AG04449 (cell line): ENCODE data around the gene IER5L.

Experiments
- CTCF ChIA-PET: fragments of 350-600 bp; formaldehyde crosslinking; extraction: SDS; loops from one replicate; lab custom pipeline; 2021; ENCODE audit warnings: antibody characterized with exemption; lab: Yijun Ruan, JAX
- POLR2A ChIA-PET: fragments of 400-600, 350-600 bp; formaldehyde crosslinking; extraction: SDS; loops from one replicate; lab custom pipeline; 2020; ENCODE audit warnings: antibody characterized with exemption, inconsistent platforms; lab: Yijun Ruan, JAX
- DNase-seq: peaks from one replicate; pipeline ENCODE4 v3.0.0-alpha.2; 2010; ENCODE audit warnings: low read depth, low spot score
- H3K4me3 ChIP-seq: 2 replicates; pipeline ENCODE4 v1.5.1; 2011; ENCODE audit warnings: low read depth, mild to moderate bottlenecking, control low read depth, low read length
- TF ChIP-seq, protein P1 (sequence below): IDR thresholded peaks from one replicate; pipeline ENCODE4 v1.5.1; 2011; ENCODE audit warnings: mild to moderate bottlenecking, moderate library complexity, low read length, control low read depth, inconsistent platforms; ENCODE audit not compliant: insufficient read depth; ENCODE audit errors: missing control alignments

IER5L gene

DNA sequence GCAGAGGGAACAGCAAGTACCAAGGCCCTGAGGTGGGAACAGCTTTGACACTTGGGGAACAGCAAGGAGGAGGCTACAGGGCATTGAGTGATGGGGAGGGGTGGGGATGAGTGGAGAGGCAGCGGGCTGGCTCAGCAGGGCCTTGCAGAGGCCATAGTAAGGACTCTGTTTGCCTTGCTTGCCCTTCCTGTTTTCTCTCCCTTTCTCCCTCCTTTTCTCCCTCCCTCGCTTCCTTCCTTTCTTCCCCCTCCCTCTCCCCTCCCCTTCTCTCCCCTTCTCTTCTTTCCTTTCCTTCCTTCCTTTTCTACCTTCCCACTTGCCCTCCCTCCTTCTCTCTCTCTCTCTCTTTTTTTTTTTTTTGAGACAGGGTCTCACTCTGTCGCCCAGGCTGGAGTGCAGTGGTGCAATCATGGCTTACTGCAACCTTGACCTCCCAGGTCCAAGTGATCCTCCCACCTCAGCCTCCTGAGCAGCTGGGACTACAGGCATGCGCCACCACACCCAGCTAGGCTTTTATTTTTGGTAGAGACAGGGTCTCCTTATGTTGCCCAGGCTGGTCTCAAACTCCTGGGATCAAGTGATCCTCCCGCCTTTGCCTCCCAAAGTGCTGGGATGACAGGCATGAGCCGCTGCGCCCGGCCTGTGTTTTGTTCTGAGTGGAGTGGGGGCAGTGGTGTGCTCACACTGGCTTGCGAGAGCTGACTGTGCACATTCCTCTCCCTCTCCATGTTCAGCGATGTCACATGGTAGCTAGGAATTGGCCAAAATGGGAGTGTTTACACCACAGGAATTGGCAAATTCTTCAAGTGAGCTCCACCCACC, 17.1 kb downstream of the IER5L start:
- H3K4me3 ChIP-seq: no peak overlapping the region
- TF ChIP-seq, protein P1, sequence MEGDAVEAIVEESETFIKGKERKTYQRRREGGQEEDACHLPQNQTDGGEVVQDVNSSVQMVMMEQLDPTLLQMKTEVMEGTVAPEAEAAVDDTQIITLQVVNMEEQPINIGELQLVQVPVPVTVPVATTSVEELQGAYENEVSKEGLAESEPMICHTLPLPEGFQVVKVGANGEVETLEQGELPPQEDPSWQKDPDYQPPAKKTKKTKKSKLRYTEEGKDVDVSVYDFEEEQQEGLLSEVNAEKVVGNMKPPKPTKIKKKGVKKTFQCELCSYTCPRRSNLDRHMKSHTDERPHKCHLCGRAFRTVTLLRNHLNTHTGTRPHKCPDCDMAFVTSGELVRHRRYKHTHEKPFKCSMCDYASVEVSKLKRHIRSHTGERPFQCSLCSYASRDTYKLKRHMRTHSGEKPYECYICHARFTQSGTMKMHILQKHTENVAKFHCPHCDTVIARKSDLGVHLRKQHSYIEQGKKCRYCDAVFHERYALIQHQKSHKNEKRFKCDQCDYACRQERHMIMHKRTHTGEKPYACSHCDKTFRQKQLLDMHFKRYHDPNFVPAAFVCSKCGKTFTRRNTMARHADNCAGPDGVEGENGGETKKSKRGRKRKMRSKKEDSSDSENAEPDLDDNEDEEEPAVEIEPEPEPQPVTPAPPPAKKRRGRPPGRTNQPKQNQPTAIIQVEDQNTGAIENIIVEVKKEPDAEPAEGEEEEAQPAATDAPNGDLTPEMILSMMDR: no peak
- CTCF ChIA-PET: interaction anchor here (0.9 to 6.6 kb wide), 5 partner anchors 9 to 450 kb away, joined by 3 to 51 read pairs (median 5); no protein-coding TSS in a partner anchor
- POLR2A ChIA-PET: interaction anchor here (0.9 to 1.4 kb wide), 4 partner anchors 13 to 335 kb away, joined by 3 to 6 read pairs (median 4); partner anchors contain the start of gene IER5L
- DNase-seq: no peak

DNA sequence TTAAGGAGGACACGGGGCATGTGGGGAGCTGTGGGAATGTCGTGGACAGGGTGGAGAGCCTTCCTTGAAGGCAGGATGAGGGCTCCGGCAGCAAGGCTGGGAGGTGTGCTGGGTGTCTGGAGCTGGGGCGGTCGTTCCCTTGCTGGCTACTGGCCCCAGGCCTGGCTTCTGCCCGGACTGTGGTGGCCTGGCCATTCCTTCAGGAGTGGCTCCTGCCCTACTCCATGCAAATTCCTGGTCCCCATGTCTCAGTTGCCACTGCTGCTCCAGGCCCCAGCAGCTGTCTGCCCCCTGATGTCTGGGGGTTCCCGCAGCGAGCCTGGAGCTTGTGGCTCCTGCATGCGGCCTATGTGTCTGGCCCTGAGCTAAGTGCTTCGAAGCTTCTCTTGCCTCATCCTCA, 21.9 kb downstream of the IER5L start:
- CTCF ChIA-PET: interaction anchor here (1.3 to 2.1 kb wide), 2 partner anchors 13 to 18 kb away, joined by 9 read pairs; no protein-coding TSS in a partner anchor
- TF ChIP-seq, protein P1: no peak
- no peak overlapping the region for H3K4me3 ChIP-seq
- DNase-seq: no peak
- POLR2A ChIA-PET: no interaction called here

DNA sequence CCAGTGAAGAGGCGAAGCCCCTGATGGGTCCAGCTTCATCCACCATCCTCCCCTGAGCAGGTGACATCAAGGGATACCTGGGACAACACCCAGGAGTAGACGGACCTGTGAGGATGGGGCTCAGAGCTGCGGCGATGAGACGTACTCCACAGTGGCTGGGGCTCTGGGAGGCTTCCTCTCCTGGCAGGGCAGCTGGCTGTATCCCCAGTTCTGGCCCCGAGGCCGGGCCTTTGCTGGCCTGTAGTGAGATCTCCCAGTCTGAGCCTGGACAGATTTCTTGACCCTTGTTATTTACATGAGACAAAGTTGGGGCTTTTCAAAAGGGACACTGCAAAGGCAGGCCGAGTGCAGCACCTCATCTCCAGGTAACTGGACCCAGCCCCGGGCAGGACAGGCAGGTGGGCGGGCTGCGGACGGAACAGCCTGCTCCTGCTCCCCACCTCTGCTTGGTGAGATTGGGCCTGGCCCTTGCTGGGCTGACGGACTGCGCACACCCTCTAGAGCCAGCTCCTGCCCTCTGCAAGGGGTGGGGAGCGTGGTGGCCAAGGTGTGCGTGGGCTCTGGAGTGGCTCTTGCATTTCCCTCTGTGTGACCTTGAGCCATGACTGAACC, 23.1 kb downstream of the IER5L start:
- H3K4me3 ChIP-seq: no peak overlapping the region
- TF ChIP-seq, protein P1: no peak
- CTCF ChIA-PET: interaction anchor here (1.3 kb wide), 3 partner anchors 9 to 19 kb away, joined by 3 to 5 read pairs (median 4); no protein-coding TSS in a partner anchor
- no peak for DNase-seq
- POLR2A ChIA-PET: no interaction called here

DNA sequence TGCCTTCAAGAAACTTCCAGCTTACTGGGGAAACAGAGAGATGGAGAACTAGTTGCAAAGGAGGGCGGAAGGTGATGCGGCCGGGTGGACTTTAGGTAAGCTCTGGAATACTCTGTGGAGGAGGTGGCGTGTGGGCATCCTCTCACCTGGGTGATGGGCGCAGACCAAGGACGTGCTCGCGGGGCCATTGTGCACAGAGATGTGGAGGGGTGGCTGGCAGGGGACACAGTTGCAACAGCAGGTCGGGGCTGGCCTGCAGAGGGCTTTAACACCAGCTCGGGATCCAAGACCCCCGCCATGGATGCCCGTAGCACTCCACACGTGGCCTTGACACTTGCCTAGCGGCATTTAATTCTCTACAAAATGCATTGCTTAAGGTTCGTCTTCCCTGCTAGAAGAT, 26.6 kb downstream of the IER5L start:
- ChIA-PET POLR2A (interaction anchor here (1.3 kb wide), 1 partner anchor 8 kb away, joined by 3 read pairs; no protein-coding TSS in a partner anchor), CTCF (interaction anchor here (1.1 to 18.3 kb wide), 3 partner anchors 9 to 20 kb away, joined by 4 to 345 read pairs (median 28); partner anchors contain the start of gene IER5L)
- TF ChIP-seq, protein P1: no peak
- DNase-seq: no peak
- H3K4me3 ChIP-seq: no peak overlapping the region

DNA sequence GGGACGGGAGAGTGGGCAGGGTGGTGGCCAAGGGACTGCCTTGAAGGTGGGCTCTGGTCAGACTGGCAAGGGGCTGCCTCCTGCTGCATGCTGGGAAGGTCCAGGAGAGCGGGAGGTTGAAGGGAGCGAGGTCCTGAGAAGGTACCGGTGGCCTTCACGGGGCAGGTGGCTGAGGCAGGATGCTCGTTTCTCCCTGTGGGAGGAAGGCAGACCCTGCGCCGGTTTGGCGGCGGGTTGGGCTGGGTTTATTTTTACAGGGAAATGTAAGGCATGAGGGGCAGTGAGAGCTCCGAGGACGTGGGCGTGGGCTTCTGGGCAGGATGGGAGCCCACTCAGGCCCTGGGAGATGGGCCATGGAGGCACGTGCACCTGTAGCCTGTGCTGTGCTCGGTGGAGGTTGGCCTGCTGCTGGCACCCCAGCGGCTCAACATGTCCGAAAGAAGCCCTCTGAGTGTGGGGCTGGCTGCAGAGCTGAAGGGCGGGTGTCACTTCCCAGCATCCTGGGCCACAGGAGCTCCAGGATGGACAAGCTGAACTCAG, 27.3 kb downstream of the IER5L start:
- H3K4me3 ChIP-seq: no peak overlapping the region
- CTCF ChIA-PET: interaction anchor here (1.1 to 18.3 kb wide), 4 partner anchors 8 to 20 kb away, joined by 4 to 345 read pairs (median 16); partner anchors contain the start of gene IER5L
- POLR2A ChIA-PET: no interaction called here
- no peak for DNase-seq
- TF ChIP-seq, protein P1: no peak
